Left ventricle myocardium inferior (tissue), 1 donor: ENCODE data around the gene PAX4. TPM values are rescaled to one million over a fixed set of nuclear protein-coding genes. Genes with fewer than 3 reads are reported as not detected.
A peak's percentile ranks its signal among the peaks of the same experiment; 100 is the strongest.

Experiments used
- DNase-seq: peaks from one replicate; pipeline ENCODE4 v3.0.0-alpha.2; 2020
- H3K27ac ChIP-seq: fragments of 200-600 bp; replicated peaks from 2 replicates; pipeline ENCODE4 v1.8.0; 2021
- H3K27me3 ChIP-seq: fragments of 200-600 bp; 2 replicates; pipeline ENCODE4 v1.8.0; 2021; ENCODE audit warnings: low read depth
- H3K36me3 ChIP-seq: fragments of 200-600 bp; 2 replicates; pipeline ENCODE4 v1.8.0; 2021
- H3K4me1 ChIP-seq: fragments of 200-600 bp; 2 replicates; pipeline ENCODE4 v1.8.0; 2021
- H3K4me3 ChIP-seq: fragments of 200-600 bp; 2 replicates; pipeline ENCODE4 v1.8.0; 2021; ENCODE audit warnings: mild to moderate bottlenecking, moderate library complexity
- H3K9me3 ChIP-seq: fragments of 200-600 bp; replicated peaks from 2 replicates; pipeline ENCODE4 v1.8.0; 2021
- intact Hi-C: fragments of 100-400 bp; cut with micrococcal nuclease; formaldehyde crosslinking; loops from one replicate; pipeline ENCODE4 v1.11.0; 2022
- total RNA-seq: library from RNA; stranded (reverse); fragmentation: NEBNext Ultra II Directional; extraction: Animal tissue kit (Norgen Biotek cat#: 25700); gene quantifications from one replicate; pipeline ENCODE4 v1.2.1, GENCODE V29; 2021
- TF ChIP-seq, protein P1 (sequence below): fragments of 200-600 bp; IDR thresholded peaks from 2 replicates; pipeline ENCODE4 v1.8.0; 2021; ENCODE audit warnings: antibody characterized with exemption, mild to moderate bottlenecking, borderline replicate concordance
- donor health status: DM: no; HTN: yes; CAD: no; lungs with severe emphysema.

Gene PAX4
- total RNA-seq, 1 donor from 2014 or later = not detected

DNA sequence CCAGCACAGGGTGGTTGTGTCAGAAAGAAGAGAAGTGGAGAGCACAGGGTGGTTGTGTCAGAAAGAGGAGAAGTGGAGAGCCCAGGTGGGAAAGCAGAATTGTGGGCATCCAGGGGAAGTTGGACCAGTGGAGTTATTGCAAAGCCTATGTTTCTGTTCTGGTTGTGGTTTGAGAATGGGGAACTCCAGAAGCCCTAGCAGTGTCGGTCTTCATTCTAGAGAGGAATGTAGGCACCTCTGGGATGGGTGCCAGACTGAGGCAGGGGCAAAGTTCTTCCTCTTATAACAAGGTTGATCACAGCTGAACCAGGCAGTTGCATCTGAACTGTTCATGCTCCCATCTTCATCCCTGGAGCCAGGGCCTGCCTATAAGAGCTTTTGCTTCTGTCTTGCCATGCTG lies 23.5 kb downstream of the PAX4 start:
- TF ChIP-seq, protein P1, sequence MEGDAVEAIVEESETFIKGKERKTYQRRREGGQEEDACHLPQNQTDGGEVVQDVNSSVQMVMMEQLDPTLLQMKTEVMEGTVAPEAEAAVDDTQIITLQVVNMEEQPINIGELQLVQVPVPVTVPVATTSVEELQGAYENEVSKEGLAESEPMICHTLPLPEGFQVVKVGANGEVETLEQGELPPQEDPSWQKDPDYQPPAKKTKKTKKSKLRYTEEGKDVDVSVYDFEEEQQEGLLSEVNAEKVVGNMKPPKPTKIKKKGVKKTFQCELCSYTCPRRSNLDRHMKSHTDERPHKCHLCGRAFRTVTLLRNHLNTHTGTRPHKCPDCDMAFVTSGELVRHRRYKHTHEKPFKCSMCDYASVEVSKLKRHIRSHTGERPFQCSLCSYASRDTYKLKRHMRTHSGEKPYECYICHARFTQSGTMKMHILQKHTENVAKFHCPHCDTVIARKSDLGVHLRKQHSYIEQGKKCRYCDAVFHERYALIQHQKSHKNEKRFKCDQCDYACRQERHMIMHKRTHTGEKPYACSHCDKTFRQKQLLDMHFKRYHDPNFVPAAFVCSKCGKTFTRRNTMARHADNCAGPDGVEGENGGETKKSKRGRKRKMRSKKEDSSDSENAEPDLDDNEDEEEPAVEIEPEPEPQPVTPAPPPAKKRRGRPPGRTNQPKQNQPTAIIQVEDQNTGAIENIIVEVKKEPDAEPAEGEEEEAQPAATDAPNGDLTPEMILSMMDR = no peak
- no peak for DNase-seq

DNA sequence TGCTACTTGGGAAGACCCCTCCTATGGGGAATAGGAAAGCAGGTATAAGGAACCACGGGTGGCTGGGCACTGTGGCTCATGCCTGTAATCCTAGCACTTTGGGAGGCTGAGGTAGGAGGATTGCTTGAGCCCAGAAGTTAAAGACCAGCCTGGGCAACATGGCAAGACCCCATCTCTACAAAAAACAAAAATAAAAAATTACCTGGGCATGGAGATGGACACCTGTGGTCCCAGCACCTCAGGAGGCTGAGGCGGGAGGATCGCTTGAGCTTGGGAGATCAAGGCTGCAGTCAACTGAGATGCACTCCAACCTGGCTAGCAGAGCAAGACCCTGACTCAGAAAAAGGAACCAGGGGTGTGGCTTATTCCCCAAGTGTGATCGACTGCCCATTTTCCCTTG lies 25.4 kb downstream of the PAX4 start:
- intact Hi-C loops = no loop called here
- no peaks in the 10 kb centered on the region for H3K9me3 ChIP-seq
- H3K36me3 ChIP-seq = peaks cover 25% of the 10 kb centered on the region
- no peak for DNase-seq
- peaks cover 23% of the 10 kb centered on the region for H3K4me1 ChIP-seq
- H3K4me3 ChIP-seq = no peak overlapping the region
- H3K27ac ChIP-seq = no peak overlapping the region
- TF ChIP-seq, protein P1 = no peak
- H3K27me3 ChIP-seq = no peaks in the 10 kb centered on the region

More for the DNA sequence above, 23.5 kb downstream of the PAX4 start:
- Histone ChIP-seq H3K4me3 (no peak overlapping the region), H3K4me1 (peaks cover 5% of the 10 kb centered on the region), H3K27ac (no peak overlapping the region), H3K9me3 (no peaks in the 10 kb centered on the region), H3K27me3 (no peaks in the 10 kb centered on the region), H3K36me3 (peaks cover 25% of the 10 kb centered on the region)
- intact Hi-C loops = no loop called here

DNA sequence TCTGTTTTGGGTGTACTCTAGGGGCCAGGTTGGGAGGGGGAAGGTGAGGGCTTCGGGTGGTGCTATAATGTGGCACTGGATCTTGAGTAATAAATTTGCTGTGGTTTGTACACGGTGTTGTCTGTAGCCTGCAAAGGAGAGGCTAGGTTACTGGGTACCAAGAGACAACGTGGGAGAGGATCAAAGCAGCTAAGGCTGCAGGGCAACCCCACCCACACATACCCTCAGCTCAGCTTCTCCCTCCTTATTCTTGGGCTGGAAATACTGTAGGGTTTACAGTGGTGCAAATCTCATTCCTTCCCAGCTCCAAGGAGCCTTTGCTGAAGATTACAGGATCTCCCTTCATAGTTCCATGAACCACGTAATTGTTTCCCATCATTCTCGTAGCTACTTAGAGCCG lies 26.4 kb downstream of the PAX4 start:
- Histone ChIP-seq H3K36me3 (peaks cover 25% of the 10 kb centered on the region), H3K27ac (no peak overlapping the region), H3K4me1 (peaks cover 28% of the 10 kb centered on the region), H3K4me3 (no peak overlapping the region), H3K9me3 (no peaks in the 10 kb centered on the region), H3K27me3 (no peaks in the 10 kb centered on the region)
- intact Hi-C loops = no loop called here
- DNase-seq = no peak
- TF ChIP-seq, protein P1 = no peak

DNA sequence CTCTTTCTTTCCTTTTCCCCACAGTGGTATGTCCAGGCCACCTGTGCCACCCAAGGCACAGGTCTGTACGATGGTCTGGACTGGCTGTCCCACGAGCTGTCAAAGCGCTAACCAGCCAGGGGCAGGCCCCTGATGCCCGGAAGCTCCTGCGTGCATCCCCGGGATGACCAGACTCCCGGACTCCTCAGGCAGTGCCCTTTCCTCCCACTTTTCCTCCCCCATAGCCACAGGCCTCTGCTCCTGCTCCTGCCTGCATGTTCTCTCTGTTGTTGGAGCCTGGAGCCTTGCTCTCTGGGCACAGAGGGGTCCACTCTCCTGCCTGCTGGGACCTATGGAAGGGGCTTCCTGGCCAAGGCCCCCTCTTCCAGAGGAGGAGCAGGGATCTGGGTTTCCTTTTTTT lies 26.8 kb downstream of the PAX4 start:
- no peak for DNase-seq
- H3K27me3 ChIP-seq = no peaks in the 10 kb centered on the region
- H3K9me3 ChIP-seq = no peaks in the 10 kb centered on the region
- intact Hi-C loops = no loop called here
- peaks cover 29% of the 10 kb centered on the region for H3K4me1 ChIP-seq
- peaks cover 25% of the 10 kb centered on the region for H3K36me3 ChIP-seq
- TF ChIP-seq, protein P1 = no peak
- no peak overlapping the region for H3K27ac ChIP-seq
- no peak overlapping the region for H3K4me3 ChIP-seq

DNA sequence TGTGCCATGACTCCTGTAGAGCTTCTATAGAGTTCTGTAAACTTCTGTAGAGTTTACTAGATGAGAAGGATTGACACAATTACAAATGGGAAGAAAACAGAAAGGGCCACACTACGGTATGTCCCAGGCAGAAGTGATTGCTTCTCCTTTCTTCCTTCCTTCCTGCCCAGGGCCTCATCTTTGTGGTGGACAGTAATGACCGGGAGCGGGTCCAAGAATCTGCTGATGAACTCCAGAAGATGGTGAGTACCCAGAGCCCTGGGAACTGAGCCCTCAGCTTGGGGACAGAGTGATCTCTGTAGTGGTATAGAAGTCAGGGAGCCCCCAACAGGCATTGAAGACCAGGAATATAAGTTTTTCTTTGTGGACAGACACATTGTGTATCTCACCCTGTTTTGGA lies 28.0 kb downstream of the PAX4 start:
- TF ChIP-seq, protein P1 = no peak
- H3K27ac ChIP-seq = no peak overlapping the region

More for the DNA sequence above, 28.0 kb downstream of the PAX4 start:
- Histone ChIP-seq H3K4me1 (peaks cover 40% of the 10 kb centered on the region), H3K9me3 (no peaks in the 10 kb centered on the region), H3K4me3 (peak overlapping the region; percentile 91), H3K36me3 (peaks cover 25% of the 10 kb centered on the region), H3K27me3 (no peaks in the 10 kb centered on the region)
- intact Hi-C loops = no loop called here
- no peak for DNase-seq
